Occipital lobe (tissue), 2 donors: ENCODE results near the gene CABP2. TPM values are rescaled to one million over a fixed set of nuclear protein-coding genes. Genes with fewer than 3 reads are reported as not detected.

Source experiments
- DNase-seq: peaks from one replicate; lab custom pipeline; 2025; lab: John Stamatoyannopoulos, UW
- total RNA-seq: library from RNA; depleted of rRNA; stranded (reverse); fragments of >200 nt; gene quantifications from one replicate; pipeline ENCODE4 v1.2.3, GENCODE V29; 2014

CABP2 gene
- total RNA-seq, 1 donor from 2014 or later = not detected

- DNase-seq = peak; percentile 89
These were observed 14.6 kb downstream of the CABP2 start for GRCh38 chr11:67508486-67509121.

- DNase-seq = peak; percentile 97
These were observed 15.3 kb downstream of the CABP2 start, which contains the start of gene CDK2AP2 for GRCh38 chr11:67507864-67508485. Gene CDK2AP2 (minus strand): TSS chr11:67508162. CDS start chr11:67508082, 80 bp downstream.

GRCh38 chr11:67507242-67507863 lies 15.9 kb downstream of the CABP2 start:
- DNase-seq = no peak

GRCh38 chr11:67506426-67507051 lies 16.7 kb downstream of the CABP2 start:
- no peak for DNase-seq

- peak; percentile 61 for DNase-seq
These were observed 17.4 kb downstream of the CABP2 start for GRCh38 chr11:67505605-67506396.

- DNase-seq = no peak
These were observed 18.2 kb downstream of the CABP2 start, which contains the start of gene PITPNM1 for GRCh38 chr11:67504950-67505581. Gene PITPNM1 (minus strand): TSS chr11:67505363. CDS start chr11:67504180, 1,183 bp downstream.

- no peak for DNase-seq
These were observed 19.0 kb downstream of the CABP2 start for GRCh38 chr11:67504005-67504949.

GRCh38 chr11:67503119-67504004 lies 19.9 kb downstream of the CABP2 start:
- DNase-seq = no peak

- no peak for DNase-seq
These were observed 20.8 kb downstream of the CABP2 start for GRCh38 chr11:67502328-67502979.

GRCh38 chr11:67501854-67502253 lies 21.4 kb downstream of the CABP2 start:
- no peak for DNase-seq

GRCh38 chr11:67500831-67501715 lies 22.2 kb downstream of the CABP2 start:
- DNase-seq = no peak

GRCh38 chr11:67500484-67500821 lies 22.8 kb downstream of the CABP2 start:
- DNase-seq = no peak

GRCh38 chr11:67499808-67500483 lies 23.3 kb downstream of the CABP2 start:
- no peak for DNase-seq

- DNase-seq = no peak
These were observed 24.7 kb downstream of the CABP2 start for GRCh38 chr11:67498544-67498972.

- no peak for DNase-seq
These were observed 25.5 kb downstream of the CABP2 start for GRCh38 chr11:67497656-67498291.

GRCh38 chr11:67496113-67496512 lies 27.1 kb downstream of the CABP2 start:
- no peak for DNase-seq
